Stimulated activated CD8-positive, alpha-beta memory T cell treated with anti-CD3 and anti-CD28 coated beads, Interleukin-15, amount 100 ng/mL, for 24 hours (primary cell): ENCODE results near the gene TNFSF9.
"Not testable (repeated sequence)": the region's sequence is repeated elsewhere in the genome, so short reads cannot be mapped to it uniquely, and the experiment has no call there.

Source experiments
- DNase-seq: peaks from one replicate; pipeline ENCODE4 v3.0.0-alpha.2; 2020; ENCODE audit warnings: low read depth

TNFSF9 gene

GRCh38 chr19:6572217-6572616, 41.4 kb downstream of the TNFSF9 start:
- no peak for DNase-seq

GRCh38 chr19:6573350-6573749, 42.5 kb downstream of the TNFSF9 start:
- no peak for DNase-seq

GRCh38 chr19:6576869-6577475, 46.1 kb downstream of the TNFSF9 start:
- no peak for DNase-seq

- DNase-seq: no peak
These were observed 46.8 kb downstream of the TNFSF9 start for GRCh38 chr19:6577476-6578125.

GRCh38 chr19:6579450-6580178, 48.8 kb downstream of the TNFSF9 start:
- DNase-seq: no peak

GRCh38 chr19:6580313-6580712, 49.5 kb downstream of the TNFSF9 start:
- DNase-seq: no peak

GRCh38 chr19:6582515-6583484, 52.0 kb downstream of the TNFSF9 start:
- not testable (repeated sequence) for DNase-seq
